DOHH2 (cell line): ENCODE results near the gene CYP2C18.

Source experiments
- H3F3A ChIP-seq: fragments of 200-600 bp; sonication (generic), shearing (Covaris generic); 2 replicates; pipeline ENCODE4 v1.6.0; 2016; ENCODE audit warnings: antibody characterized with exemption, mild to moderate bottlenecking; ENCODE audit not compliant: control insufficient read depth, insufficient read depth
- H3K27ac ChIP-seq: fragments of 200-600 bp; sonication (generic); 2 replicates; pipeline ENCODE4 v1.5.1; 2014; ENCODE audit warnings: low read depth, mild to moderate bottlenecking, low read length, moderate library complexity
- H3K27me3 ChIP-seq: fragments of 200-600 bp; sonication (generic); 2 replicates; pipeline ENCODE4 v1.6.1; 2014; ENCODE audit warnings: mild to moderate bottlenecking, low read length, mixed read lengths; ENCODE audit not compliant: control insufficient read depth
- H3K36me3 ChIP-seq: fragments of 200-600 bp; sonication (generic); 2 replicates; pipeline ENCODE4 v1.6.1; 2014; ENCODE audit warnings: mild to moderate bottlenecking, low read length, moderate library complexity, mixed read lengths; ENCODE audit not compliant: control insufficient read depth
- H3K4me1 ChIP-seq: fragments of 200-600 bp; sonication (generic); 2 replicates; pipeline ENCODE4 v1.6.1; 2014; ENCODE audit warnings: mild to moderate bottlenecking, low read length, mixed read lengths; ENCODE audit not compliant: control insufficient read depth
- H3K4me2 ChIP-seq: fragments of 200-600 bp; sonication (generic); 2 replicates; pipeline ENCODE4 v1.6.0; 2014; ENCODE audit warnings: mild to moderate bottlenecking, low read length, moderate library complexity
- H3K4me3 ChIP-seq: fragments of 200-600 bp; sonication (generic); 2 replicates; pipeline ENCODE4 v1.5.1; 2014; ENCODE audit warnings: mild to moderate bottlenecking, low read length, mixed read lengths
- H3K79me2 ChIP-seq: fragments of 200-600 bp; sonication (generic); 2 replicates; pipeline ENCODE4 v1.6.1; 2014; ENCODE audit warnings: mild to moderate bottlenecking, low read length, mixed read lengths; ENCODE audit not compliant: control insufficient read depth
- H3K9me2 ChIP-seq: fragments of 200-600 bp; sonication (generic); replicated peaks from 2 replicates; pipeline ENCODE4 v1.6.1; 2014; ENCODE audit warnings: mild to moderate bottlenecking, low read length, mixed read lengths; ENCODE audit not compliant: control insufficient read depth
- H3K9me3 ChIP-seq: fragments of 200-600 bp; sonication (generic); 2 replicates; pipeline ENCODE4 v1.6.1; 2014; ENCODE audit warnings: antibody characterized with exemption, low read length, mixed read lengths; ENCODE audit not compliant: control insufficient read depth, insufficient read depth
- H4K20me1 ChIP-seq: fragments of 200-600 bp; sonication (generic); 2 replicates; pipeline ENCODE4 v1.6.0; 2014; ENCODE audit warnings: low read depth, mild to moderate bottlenecking, antibody characterized with exemption, low read length, moderate library complexity; ENCODE audit not compliant: control insufficient read depth, insufficient read depth
- CTCF ChIP-seq: fragments of 200-600 bp; sonication (generic); IDR thresholded peaks from one replicate; pipeline ENCODE4 v1.5.1; 2014; ENCODE audit warnings: antibody characterized with exemption, mild to moderate bottlenecking, low read depth, low read length; ENCODE audit not compliant: poor library complexity, severe bottlenecking
- EZH2phosphoT487 ChIP-seq: fragments of 200-600 bp; sonication (generic); IDR thresholded peaks from 2 replicates; pipeline ENCODE4 v1.6.1; 2017; ENCODE audit warnings: borderline replicate concordance, mild to moderate bottlenecking, antibody characterized with exemption, low read length, moderate library complexity, mixed read lengths

The CYP2C18 gene

GRCh38 chr10:94666391-94667102, 17.0 kb upstream of the CYP2C18 start:
- H3K79me2 ChIP-seq: no peaks in the 10 kb centered on the region
- H3K4me3 ChIP-seq: no peak overlapping the region
- H3K4me2 ChIP-seq: no peak overlapping the region
- H3F3A ChIP-seq: no peaks in the 10 kb centered on the region
- H3K9me3 ChIP-seq: no peaks in the 10 kb centered on the region
- no peaks in the 10 kb centered on the region for H3K4me1 ChIP-seq
- TF ChIP-seq CTCF: no peak
- TF ChIP-seq EZH2phosphoT487: no peak
- H3K9me2 ChIP-seq: no peaks in the 10 kb centered on the region
- H4K20me1 ChIP-seq: no peaks in the 10 kb centered on the region
- H3K36me3 ChIP-seq: no peaks in the 10 kb centered on the region
- no peaks in the 10 kb centered on the region for H3K27me3 ChIP-seq
- H3K27ac ChIP-seq: no peak overlapping the region

DNA sequence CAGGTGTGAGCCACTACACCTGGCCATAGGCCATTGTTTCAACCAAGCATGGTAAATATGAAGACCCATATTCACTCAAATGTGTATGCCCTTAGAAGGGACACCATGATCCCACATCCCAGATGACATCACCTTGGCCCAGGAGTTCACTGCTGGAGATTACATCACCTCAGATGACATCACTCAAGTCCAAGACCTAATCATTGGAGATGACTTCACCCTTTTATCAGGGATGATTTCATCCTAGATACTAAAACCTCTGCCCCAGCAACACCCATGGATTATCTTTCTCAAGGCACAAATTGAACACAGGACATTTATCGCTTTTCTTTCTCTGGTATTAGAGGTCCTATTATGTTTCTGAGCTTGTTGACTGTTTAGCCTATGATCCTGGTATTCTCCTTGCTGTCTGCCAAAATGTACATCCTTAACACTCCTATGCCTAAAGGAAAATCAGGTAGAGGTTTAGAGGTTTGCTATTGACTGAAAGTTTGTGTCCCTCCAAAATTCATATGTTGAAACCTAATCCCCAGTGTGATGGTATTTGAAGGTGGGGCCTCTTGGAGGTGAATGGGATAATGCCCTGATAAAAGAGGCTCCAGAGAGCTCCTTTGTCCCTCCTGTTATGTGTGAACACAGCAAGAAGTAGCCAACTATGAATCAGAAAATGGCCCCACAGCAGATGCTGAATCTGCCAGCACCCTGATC, 9.8 kb upstream of the CYP2C18 start:
- Histone ChIP-seq H3F3A (no peaks in the 10 kb centered on the region), H4K20me1 (no peaks in the 10 kb centered on the region), H3K4me3 (no peak overlapping the region), H3K4me1 (no peaks in the 10 kb centered on the region), H3K9me3 (no peaks in the 10 kb centered on the region), H3K4me2 (no peak overlapping the region), H3K79me2 (no peaks in the 10 kb centered on the region), H3K27ac (no peak overlapping the region), H3K36me3 (no peaks in the 10 kb centered on the region), H3K9me2 (no peaks in the 10 kb centered on the region), H3K27me3 (no peaks in the 10 kb centered on the region)
- TF ChIP-seq EZH2phosphoT487: no peak
- no peak for TF ChIP-seq CTCF

- Histone ChIP-seq H3K9me3 (no peaks in the 10 kb centered on the region), H3K4me1 (no peaks in the 10 kb centered on the region), H3K36me3 (no peaks in the 10 kb centered on the region), H3K79me2 (no peaks in the 10 kb centered on the region), H3K4me2 (no peak overlapping the region), H3F3A (no peaks in the 10 kb centered on the region), H4K20me1 (no peaks in the 10 kb centered on the region), H3K27me3 (no peaks in the 10 kb centered on the region), H3K4me3 (no peak overlapping the region), H3K27ac (no peak overlapping the region), H3K9me2 (no peaks in the 10 kb centered on the region)
- TF ChIP-seq CTCF (no peak), EZH2phosphoT487 (no peak)
These were observed 7.0 kb upstream of the CYP2C18 start for GRCh38 chr10:94676496-94676895.
